Fibroblast of the aortic adventitia (primary cell): ENCODE results near the gene ALMS1. TPM values are rescaled to one million over a fixed set of nuclear protein-coding genes. Genes with fewer than 3 reads are reported as not detected.

Experiments
- DNase-seq: peaks from one replicate; pipeline ENCODE4 v3.0.0-alpha.2; 2010; ENCODE audit warnings: low read depth
- H3K4me3 ChIP-seq: 2 replicates; pipeline ENCODE4 v1.5.1; 2011; ENCODE audit warnings: low read depth, mild to moderate bottlenecking, control low read depth, low read length, moderate library complexity
- CTCF ChIP-seq: IDR thresholded peaks from 2 replicates; pipeline ENCODE4 v1.5.1; 2011; ENCODE audit warnings: mild to moderate bottlenecking, low read length, control low read depth, inconsistent platforms; ENCODE audit not compliant: insufficient read depth
- total RNA-seq: library from RNA; depleted of rRNA; stranded (reverse); fragments of >200 nt; gene quantifications from 2 replicates; pipeline ENCODE4 v1.2.3, GENCODE V29; 2012; ENCODE audit warnings: low replicate concordance

The ALMS1 gene
- total RNA-seq, 1 donor = 28.2 TPM

GRCh38 chr2:73652348-73652747 lies 266.7 kb downstream of the ALMS1 start:
- H3K4me3 ChIP-seq = no peak overlapping the region
- no peak for TF ChIP-seq CTCF
- no peak for DNase-seq

- no peak for TF ChIP-seq CTCF
- no peak for DNase-seq
- H3K4me3 ChIP-seq = no peak overlapping the region
Measured at GRCh38 chr2:73654175-73654574, 268.5 kb downstream of the ALMS1 start.

Other genes starting within 250 kb of the ALMS1 start
- not detected in 2 replicates for gene NOTO, start 183.3 kb upstream of the ALMS1 start, total RNA-seq
- 15.0 and 21.1 TPM in 2 replicates for gene SMYD5, start 171.6 kb upstream of the ALMS1 start, total RNA-seq
- gene PRADC1, start 152.6 kb upstream of the ALMS1 start, total RNA-seq = 8.6 and 15.0 TPM in 2 replicates
- gene CCT7, start 151.5 kb upstream of the ALMS1 start, total RNA-seq = 195 and 196 TPM in 2 replicates
- 0.18 and 1.6 TPM in 2 replicates for gene FBXO41, start 101.4 kb upstream of the ALMS1 start, total RNA-seq
- not detected in 2 replicates for gene EGR4, start 92.3 kb upstream of the ALMS1 start, total RNA-seq